ENCODE data around the gene OGDHL.

DNA sequence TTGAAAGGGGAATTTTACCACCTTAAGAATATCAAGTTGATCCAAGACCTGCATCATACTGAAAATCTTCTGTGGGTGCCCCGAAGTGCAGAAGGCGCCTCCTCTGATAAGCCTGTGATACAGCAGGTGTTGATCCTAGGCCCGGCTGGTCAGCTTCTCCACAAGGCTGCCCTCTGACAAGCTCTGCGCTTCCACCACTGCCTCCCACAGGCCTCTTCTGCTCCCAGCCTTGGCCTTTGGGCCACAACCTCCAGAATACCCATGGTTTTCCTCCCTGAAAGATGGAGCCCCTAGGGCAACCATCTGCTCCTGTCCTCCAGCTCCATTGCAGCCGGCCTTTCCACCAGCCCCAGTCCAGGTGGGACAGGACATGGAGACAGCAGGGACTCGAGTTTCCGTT lies 5.6 kb upstream of the OGDHL start:
- TF ChIP-seq POLR2A (IDR thresholded peaks at IDR 0.05; ENCODE audit: low read length) (no peak), GATA1 (IDR thresholded peaks at IDR 0.05; ENCODE audit: low read depth, low read length) (no peak)
